HG03039 (cell line): ENCODE results near the gene KRT2.
"Not testable (repeated sequence)": the region's sequence is repeated elsewhere in the genome, so short reads cannot be mapped to it uniquely, and the experiment has no call there.

Experiments
- ATAC-seq: cut with Tn5 transposase; IDR thresholded peaks from one replicate; pipeline ENCODE4 v1.9.1; 2021; ENCODE audit warnings: mild to moderate bottlenecking, moderate library complexity; ENCODE audit not compliant: unreplicated experiment

Gene KRT2

GRCh38 chr12:52685406-52685890 is 33.4 kb upstream of the KRT2 start:
- ATAC-seq, result no peak

GRCh38 chr12:52684431-52684830 is 32.4 kb upstream of the KRT2 start:
- no peak for ATAC-seq

- ATAC-seq, result no peak
Observed at GRCh38 chr12:52683575-52684300, 31.7 kb upstream of the KRT2 start.

DNA sequence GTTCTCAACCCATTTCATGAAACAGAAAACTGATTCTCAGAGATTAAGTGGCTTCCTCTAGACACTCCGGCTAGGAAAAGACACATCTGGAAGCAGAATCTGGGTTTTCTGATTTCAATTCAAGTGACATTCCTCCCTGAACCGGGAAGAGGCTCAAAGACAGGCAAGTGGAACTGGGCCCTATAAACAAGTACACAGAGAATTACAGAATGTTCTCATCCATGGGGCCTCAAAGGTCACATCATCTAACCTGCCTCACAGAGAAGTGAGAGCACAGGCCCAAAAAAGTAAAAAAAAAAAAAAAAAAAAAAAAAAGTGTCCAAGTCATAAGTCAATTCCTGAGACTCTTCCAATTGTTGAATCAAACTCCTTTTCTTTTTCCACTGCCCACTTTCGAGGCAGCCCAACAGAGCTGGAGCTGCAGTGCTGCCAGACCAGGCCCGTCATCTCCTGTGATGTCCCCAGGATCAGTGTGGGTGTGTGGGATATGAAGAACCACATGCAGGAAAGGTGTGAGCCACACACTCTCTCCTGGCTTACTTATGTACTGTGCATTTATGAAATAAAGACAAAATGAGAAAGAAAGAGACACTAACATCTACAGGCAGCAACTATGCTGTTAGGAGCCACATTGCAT is 31.0 kb upstream of the KRT2 start:
- ATAC-seq, result no peak

GRCh38 chr12:52682381-52682660 is 30.3 kb upstream of the KRT2 start:
- no peak for ATAC-seq

GRCh38 chr12:52681526-52682380 is 29.7 kb upstream of the KRT2 start:
- ATAC-seq, result no peak

DNA sequence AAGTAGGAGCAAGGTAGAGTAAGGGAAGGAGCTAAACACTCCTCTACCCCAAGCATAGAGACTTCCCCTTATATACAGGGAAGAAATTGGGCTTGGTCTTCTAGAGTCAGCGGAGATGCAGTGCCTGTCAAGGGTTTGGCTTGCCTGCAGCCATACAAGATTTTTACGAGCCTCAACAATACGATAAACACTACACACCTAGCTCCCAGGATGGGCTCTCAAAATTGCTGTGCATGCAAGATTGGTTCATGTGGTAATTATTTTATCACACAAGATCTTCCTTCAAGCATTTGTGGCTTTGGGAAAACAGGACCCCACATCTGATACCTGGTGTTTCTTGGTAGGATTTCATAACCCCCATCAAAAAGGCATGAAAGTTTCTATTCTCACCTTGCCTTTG is 28.4 kb upstream of the KRT2 start, which contains the start of gene KRT1:
Gene KRT1 (minus strand): TSS at position 45 of the 400 bp plus-strand sequence. CDS start 59 bp downstream, outside the sequence.
- no peak for ATAC-seq

DNA sequence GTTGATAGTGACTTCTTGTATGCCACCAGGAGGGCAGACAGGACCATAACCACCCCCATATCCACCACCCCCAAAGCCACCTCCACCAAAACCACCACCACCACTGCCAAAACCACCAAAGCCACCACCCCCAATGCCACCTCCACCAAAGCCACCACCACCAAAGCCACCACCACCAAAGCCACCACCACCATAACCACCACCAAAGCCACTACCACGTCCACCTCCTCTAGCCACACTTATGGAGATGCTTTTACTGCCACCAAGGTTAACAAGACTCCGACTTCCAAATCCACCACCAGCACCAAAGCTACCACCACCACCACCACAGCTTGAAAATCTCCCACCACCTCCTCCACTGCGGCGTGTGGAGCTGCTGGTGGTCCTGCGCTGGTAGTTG is 27.9 kb upstream of the KRT2 start:
- ATAC-seq, result no peak

- no peak for ATAC-seq
Observed at GRCh38 chr12:52677671-52678070, 25.7 kb upstream of the KRT2 start.

DNA sequence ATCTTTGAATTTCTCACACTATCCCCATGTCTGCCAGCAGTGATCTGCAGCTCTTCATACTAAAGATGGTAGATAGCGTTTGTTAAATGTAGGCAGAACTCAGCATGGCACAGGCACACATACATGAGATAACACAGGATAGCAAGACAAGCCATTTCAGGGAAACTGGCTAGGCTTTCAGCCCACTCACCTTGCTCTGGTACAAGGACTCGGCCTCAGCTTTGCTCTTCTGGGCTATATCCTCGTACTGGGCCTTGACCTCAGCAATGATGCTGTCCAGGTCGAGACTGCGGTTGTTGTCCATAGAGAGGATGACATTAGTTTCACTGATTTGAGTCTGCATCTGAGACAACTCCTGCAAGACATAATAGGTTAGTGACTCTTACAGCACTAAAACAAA is 25.1 kb upstream of the KRT2 start:
- no peak for ATAC-seq

DNA sequence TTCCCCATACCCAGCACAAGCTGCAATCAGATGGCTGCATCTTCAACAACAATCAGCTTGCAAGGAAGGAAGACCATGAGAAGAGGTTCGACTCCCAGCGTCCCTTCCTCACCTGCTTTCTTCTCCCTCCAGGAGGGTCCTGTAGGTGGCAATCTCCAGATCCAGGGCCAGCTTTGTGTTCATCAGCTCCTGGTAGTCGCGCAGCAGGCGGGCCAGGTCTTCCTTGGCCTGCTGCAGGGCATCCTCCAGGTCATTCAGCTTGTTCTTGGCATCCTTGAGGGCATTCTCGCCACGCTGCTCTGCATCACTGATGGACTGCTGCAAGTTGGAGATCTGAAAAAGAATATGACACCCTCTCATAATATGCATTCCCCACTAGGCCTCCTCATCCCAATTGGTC is 24.2 kb upstream of the KRT2 start:
- ATAC-seq, result no peak

GRCh38 chr12:52675301-52675701 is 23.3 kb upstream of the KRT2 start:
- ATAC-seq, result no peak

DNA sequence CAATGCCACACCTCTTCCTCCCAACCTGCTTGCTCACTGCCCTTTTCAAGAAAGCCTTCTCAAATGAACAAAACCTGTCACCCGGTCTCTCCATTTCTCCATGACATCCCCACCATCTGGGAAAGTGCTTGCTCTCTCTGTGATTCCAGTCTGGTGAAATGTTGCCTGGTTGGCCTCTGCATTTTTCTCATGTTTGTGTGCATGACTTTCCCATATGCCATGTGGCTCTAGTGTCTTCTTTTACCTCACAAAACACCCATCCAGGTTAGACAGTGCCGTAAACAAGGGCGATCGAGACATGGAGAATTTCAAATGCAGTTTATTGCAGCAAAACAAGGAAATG is 22.4 kb upstream of the KRT2 start:
- ATAC-seq, result no peak

DNA sequence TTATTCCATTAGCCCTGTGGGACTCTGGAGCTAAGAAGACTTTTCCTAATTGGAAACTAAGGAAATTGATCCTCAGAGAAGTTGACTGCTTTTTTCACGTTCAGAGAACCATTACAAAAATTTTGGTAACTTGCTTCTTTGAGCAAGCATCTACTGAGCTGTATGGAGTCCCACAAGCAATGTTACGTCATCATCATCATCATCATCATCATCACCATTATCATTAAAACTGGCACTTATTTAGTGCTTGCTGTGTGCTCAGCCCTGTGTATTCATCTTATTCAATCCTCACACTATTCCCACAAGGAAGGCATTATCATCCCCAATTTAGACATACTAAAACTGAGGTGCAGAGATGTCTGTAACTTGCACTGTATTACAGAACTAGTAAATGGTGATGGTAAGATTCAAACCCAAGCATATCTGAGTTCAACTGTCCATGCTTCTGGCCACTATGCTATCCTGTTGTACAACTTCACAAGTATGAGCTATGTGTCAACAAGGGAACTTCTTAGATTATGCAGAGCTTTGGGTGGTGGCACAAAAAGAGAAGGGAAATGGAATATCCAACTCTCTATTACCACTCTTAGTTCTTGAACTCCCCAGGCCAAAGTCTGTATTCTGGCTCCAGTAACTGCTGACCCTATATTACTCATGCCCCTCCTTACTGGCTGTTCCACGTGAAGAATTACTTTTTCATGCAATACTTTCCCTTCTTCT is 21.9 kb upstream of the KRT2 start:
- ATAC-seq, result no peak

- no peak for ATAC-seq
Observed at GRCh38 chr12:52673217-52673616, 21.2 kb upstream of the KRT2 start.

GRCh38 chr12:52672321-52672933 is 20.4 kb upstream of the KRT2 start:
- ATAC-seq, result no peak

DNA sequence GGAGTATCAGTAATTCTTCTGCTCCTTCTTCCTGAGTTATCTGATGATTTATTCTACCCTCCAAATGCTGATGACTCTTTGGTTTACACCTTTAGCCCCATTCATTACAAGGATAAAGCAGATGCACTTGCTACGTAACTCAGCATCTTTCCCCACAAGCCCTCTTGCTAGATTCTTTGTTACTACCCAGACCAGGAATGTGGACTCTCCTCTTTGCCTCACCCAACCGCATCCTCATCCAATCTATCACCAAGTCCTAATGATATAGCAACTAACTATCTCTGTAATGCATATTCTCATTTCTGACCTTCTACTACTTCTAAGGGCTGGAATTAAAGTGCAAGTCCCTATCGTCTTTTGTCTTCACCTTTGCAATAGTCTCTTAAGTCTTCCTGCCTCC is 18.9 kb upstream of the KRT2 start:
- no peak for ATAC-seq

DNA sequence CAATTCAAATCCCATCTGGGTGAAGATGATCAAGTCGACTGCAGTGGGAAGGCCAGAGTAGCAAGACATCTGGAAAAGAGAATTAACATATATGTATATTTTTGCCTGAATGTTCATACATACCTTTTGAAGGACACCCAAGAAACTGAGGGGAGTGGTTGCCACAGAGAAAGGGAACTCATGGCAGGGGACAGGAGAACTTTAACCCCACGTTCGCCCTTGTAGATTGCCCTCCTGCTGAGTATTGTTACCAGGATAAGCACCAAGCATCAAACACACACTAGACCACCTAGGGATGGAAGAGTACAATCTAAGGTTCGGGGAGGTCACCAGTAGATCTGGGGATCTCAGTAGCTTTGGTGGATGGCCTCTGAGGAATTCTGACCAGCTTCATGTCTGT is 18.5 kb upstream of the KRT2 start:
- ATAC-seq, result no peak

GRCh38 chr12:52669941-52670340 is 17.9 kb upstream of the KRT2 start:
- not testable (repeated sequence) for ATAC-seq

DNA sequence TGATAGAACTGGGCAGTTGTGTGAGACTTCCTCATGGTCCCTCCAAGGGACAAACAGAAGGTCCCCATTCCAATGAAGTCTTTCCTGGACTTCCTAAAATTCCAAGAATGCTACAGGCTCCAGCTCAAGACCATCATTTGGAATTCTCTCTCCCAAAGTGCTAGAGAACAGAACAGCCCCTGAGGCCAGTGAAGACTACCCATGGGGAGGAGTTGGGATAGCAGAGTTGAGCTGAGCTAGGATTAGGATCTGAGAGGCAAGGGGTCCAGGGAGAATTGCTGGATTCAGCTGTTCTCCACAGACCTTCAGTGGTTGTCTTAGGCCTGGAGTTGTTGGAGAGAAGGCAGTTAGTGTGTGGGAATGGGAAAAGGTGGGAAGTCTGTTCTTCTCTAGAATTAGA is 17.4 kb upstream of the KRT2 start:
- no peak for ATAC-seq

DNA sequence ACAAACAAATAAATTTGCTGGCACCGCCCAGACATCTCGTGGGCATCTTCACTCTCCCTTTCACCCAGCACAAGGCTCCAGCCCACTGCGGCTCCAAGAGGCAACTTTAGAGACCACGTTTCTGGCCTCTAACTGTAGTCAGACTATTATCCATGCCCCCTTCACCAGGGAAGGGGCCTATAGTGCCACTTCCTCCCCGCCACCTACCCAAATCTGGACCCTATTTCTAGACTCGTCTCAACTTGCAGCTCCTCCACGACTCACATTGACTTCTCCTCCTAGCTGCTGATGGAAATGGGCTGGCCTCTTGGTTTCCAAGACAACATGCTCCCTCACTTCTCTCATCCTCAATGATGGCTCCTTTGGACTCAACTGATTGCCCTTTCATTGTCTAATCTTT is 15.9 kb upstream of the KRT2 start:
- no peak for ATAC-seq
